NCI-H774 (cell line): Measurements from ENCODE around the gene P2RX6.
"Not testable (repeated sequence)": the region's sequence is repeated elsewhere in the genome, so short reads cannot be mapped to it uniquely, and the experiment has no call there.

Experiments
- DNase-seq: peaks from one replicate; lab custom pipeline; 2025; lab: John Stamatoyannopoulos, UW

Gene P2RX6

DNA sequence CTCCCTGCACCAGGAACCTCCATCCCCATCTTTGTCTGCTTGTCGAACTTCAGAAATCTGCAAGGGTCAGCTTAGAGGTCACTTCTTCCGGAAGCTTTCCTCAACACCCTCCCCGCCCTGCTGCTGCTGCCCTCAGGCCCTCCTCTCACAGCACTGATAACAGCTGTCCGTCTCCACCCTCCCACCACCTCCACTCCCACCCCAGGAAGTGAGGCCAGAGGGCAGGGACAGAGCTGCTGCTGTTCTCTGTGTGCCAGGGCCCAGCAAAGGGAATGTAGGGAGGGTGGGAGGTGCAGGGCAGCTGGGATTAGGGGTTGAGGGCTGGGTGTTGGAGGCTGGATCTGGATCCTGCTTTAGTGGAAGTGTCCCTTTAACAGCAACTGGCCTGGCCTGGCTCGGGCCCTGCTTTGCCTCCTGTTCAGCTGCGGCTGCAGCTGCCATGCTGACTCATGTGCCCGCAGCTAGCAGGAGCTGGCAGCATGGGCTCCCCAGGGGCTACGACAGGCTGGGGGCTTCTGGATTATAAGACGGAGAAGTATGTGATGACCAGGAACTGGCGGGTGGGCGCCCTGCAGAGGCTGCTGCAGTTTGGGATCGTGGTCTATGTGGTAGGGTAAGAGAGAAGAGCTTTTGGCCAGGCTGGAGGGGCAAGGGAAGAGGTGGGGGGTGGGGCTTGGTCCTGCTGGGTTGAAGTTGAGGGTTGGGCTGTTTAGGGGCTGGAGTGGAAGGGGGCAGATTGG lies at the start of gene P2RX6:
Gene P2RX6, plus strand, starts transcription at position 440 of the 740 bp plus-strand sequence. Its CDS starts 10 bp downstream, at position 450.
- DNase-seq = no peak

DNA sequence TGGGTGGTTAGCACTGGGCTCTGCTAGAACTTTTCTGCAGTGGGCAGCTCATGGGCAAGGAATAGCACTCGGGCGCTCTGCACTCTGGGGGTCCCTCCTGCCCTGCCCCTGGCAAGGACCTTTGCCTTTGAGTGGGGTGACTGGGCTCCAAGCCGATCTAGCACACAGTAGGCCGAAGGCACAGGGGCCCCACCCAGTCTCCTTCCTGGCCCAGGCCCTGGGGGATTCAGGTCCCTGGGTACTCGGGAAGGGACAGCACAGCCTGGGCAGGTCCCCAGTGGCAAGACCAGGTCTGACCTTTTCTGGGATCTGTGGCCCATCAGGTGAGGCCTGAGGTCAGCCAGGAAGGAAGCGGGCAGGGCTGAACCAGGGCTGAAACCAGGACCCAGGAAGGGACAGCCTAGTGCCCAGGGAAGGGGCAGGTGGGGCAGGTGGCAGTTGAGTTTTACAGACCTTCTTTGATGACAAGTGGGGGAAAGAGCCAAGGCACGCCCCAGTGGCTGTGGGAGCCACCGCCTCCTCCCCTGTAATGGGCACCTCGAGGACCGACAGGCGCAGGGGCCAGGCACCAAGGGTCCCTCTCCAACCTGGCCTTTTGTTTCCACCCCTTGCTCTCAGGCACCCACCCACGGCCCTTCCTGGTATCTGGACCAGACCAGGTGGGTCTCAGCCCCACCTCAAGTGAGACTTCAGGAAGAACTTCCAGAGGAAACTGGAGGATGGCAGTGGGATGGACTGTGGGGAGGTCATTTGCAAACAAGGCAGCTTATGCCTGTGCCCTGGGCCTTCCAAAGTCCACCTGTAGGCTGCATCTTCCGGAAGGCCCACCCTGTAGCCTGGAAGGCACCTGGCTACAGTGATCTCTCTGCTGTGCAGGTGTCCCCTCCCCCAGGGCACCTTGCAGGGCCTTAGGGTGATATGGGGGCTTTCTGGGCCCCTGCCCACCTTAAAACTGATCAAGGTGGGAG lies 48.8 kb upstream of the P2RX6 start:
- no peak for DNase-seq

DNA sequence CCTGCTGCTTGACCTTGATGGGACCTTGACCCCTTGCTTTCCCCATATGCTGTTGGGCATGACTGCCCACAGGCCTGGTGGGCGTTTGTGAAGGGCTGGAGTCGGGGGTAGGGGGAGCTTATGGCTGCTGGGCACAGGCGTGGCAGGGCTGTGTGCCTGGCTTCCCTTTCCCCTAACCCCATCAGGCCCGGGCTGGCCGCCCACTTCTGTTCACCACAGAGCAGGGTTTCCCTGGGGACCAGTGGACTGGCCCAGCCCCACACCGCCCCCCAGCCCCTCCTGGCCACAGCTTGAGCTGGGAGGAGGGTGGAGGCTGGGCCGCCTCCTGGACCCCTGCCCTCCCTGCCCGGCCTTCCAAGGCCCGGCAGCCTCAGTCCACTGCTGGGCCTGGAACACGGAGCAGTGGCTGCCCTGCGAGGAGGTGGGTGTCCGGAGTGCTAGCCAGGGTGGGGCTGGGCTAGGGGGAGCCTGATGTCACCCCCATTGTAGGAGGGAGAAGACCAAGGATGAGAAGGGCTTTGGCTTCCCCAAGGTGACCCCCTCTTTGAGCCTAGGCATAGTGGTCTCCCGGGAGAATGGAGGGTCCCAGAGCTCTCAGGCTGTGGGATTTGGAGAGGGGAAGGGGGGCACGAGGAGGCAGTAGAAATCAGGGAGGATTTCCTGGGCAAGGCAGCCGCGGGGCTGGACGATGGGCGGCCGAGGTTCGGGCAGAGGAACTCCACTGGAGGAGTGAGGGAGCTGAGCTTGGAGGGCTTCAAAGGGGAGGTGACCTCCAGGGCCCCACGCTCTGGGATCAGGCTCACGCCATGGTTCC lies 47.9 kb upstream of the P2RX6 start, which contains the start of gene AIFM3:
Gene AIFM3, plus strand, starts transcription at position 373 of the 814 bp plus-strand sequence. CDS start 690 bp downstream, outside the sequence.
- DNase-seq = no peak

DNA sequence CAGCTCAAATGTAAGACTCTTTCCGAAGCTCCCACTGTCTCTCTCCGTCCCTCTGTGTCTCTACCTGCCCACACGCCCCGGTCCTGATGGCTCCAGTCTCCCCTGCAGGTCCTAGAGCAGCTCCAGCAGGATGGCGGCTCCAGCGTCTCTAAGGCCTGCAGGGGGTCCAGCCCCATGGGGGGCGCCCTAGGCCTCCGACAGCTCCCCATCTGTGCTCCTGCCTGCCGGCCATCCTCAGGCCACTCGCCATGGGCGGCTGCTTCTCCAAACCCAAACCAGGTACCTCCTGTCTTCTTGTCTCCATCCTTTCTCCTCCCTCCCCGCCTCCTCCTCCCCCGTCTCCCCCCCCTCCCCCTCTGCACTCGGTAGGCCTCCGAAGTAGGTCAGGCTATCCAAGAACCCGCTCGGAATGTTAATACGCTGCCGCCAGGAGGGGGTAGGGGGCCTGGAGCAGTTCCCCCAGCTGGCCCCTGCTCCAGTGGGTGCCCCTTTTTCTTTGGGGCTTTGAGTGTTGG lies 47.2 kb upstream of the P2RX6 start:
- no peak for DNase-seq

DNA sequence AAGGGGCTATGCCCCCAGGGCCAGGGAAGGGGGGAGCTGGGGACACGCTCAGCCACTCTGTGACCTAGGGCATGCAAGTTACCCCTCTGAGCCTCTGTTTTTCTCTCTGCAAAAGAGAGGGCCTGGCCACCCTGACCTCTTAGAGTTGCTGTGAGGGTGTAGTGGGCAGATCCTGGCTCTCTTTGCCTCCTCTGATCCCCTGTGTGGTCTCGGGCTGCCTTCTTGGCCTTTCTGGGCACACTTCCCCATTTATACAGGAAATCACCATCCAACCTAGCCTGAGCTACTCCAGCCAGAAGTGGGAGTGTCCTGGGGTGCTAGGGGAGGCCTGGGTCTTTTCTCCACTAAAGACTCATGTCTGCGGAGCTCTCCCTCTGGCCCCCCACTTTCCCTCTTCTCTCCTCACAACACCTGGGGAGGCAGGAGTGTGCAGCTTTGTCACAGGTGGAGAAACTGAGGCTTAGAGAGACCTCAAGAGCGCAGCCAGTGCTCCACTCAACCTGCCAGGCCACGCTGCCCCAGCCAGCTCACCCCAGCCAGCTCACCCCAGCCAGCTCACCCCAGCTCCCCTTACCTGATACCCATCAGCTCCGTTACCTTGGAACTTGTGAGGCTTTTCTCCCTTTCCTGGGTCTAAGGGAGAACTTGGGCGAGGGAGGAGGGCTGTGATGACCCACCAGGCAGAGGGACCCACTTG lies 46.5 kb upstream of the P2RX6 start:
- DNase-seq = no peak

DNA sequence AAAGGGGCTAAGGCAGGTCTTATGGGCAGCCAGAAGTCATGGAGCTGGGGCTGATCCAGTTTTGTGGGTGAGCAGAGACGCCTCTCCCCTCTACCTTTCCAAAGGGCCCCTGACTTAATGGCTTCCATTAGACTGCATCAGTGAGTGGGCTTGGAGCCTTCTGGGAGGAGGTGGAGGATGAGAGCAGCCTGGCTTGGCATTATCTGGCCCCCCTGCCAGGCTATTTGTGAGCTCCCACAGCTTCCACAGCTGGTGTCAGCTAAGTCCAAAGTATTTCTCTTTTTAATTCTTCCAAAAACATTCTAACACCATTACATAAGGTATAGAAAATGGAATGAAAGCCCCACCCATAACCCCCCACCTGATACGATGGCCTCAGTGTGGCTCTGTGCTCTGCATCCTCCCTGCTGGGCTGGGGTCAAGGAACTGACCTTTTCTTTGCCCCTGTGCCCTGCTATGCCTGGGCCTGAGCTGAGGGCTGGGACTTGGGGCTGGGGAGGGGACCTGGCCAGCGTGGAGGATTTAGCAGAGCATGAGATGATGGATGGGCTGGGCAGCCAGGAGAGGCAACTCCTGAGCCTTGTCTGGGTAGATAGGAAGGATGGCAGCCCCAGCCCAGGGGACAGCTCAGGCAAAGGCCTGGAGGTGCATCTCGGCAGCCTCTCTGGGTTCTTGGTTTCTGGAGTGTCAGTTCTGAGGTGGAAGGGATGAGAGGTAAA lies 43.9 kb upstream of the P2RX6 start:
- DNase-seq = no peak

DNA sequence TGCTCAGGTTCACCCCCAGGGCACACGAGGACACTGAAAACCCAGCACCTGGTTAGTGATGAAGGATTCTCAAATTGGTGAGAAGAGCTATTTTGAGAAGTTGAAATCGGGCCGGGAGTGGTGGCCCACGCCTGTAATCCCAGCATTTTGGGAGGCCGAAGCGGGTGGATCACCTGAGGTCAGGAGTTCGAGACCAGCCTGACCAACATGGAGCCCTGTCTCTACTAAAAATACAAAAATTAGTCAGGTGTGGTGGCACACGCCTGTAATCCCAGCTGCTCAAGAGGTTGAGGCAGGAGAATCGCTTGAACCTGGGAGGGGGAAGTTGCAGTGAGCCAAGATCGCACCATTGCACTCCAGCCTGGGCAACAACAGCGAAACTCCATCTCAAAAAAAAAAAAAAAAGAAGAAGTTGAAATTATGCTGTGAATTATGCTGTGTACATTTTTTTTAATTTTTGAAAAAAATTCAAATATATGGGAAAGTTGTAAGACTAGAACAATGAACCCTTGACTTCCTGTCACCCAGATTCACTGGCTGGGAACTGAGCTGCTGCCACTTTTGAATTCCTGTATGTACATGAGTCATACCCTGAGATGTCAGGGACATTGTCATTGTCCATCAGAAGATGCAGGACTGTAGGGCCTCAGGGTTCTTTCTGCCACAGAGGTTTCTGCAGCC lies 42.8 kb upstream of the P2RX6 start:
- not testable (repeated sequence) for DNase-seq

DNA sequence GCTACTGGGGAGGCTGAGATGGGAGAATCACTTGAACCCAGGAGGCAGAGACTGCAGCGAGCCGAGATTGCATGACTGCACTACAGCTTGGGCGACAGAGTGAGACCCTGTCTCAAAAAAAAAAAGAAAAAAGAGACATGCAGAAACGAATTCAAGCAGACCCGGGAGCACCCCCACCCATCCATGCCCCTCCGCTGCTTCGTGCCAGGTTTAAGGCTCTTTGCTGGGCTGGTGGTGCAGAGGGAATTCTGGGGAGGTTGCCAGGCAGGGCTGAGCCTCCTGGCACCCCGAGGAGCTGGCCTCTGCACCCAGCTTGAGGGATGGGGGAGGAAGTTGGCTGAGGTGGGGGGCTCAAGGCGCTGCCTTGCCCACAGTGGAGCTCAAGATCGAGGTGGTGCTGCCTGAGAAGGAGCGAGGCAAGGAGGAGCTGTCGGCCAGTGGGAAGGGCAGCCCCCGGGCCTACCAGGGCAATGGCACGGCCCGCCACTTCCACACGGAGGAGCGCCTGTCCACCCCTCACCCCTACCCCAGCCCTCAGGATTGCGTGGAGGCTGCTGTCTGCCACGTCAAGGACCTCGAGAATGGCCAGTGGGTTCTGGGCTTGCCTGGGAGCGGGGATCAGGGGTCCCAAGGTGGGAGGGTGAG lies 41.9 kb upstream of the P2RX6 start:
- DNase-seq = no peak

DNA sequence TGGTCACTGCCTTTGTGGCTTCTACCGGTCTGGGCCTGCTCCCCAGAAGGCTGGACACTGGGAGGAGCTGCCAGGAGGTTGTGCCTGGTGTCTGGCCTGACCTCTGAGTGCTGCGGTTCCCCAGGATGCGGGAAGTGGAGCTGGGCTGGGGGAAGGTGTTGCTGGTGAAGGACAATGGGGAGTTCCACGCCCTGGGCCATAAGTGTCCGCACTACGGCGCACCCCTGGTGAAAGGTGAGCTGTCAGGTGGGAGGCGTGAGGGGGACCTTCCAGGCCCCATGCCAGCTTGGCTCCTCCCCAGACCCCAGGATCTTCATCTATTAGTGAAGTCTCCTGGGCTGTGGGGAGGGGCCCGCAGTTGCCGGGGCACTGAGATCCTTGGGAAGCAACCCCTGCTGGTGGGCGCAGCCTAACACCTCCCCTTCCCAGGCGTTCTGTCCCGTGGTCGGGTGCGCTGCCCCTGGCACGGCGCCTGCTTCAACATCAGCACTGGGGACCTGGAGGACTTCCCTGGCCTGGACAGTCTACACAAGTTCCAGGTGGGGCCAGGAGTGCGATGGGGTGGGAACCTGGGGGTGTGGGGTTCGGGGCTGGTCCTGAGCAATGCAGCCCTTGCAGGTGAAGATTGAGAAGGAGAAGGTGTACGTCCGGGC lies 41.2 kb upstream of the P2RX6 start:
- DNase-seq = no peak

DNA sequence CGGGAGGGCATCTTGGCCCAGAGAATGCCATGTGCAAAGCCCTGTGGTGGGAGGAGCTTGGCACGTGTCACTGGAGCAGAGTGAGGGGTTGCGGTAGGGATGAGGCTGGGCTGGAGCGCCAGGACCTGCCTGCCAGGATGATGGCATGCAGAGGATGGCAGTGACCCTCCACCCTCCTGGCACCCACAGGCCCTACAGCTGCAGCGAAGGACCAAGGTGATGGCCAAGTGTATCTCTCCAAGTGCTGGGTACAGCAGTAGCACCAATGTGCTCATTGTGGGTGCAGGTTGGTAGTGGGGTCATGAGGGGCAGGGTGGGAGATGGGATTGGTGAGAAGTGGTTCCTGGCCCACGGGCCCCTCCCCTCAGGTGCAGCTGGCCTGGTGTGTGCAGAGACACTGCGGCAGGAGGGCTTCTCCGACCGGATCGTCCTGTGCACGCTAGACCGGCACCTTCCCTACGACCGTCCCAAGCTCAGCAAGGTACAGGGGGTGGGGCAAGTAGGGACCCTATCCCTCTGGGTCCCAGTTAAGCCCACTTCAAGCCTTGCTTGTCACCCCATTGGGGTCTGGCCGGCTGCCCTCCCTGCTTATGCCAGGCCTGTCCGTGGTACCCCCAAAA lies 40.5 kb upstream of the P2RX6 start:
- DNase-seq = no peak

DNA sequence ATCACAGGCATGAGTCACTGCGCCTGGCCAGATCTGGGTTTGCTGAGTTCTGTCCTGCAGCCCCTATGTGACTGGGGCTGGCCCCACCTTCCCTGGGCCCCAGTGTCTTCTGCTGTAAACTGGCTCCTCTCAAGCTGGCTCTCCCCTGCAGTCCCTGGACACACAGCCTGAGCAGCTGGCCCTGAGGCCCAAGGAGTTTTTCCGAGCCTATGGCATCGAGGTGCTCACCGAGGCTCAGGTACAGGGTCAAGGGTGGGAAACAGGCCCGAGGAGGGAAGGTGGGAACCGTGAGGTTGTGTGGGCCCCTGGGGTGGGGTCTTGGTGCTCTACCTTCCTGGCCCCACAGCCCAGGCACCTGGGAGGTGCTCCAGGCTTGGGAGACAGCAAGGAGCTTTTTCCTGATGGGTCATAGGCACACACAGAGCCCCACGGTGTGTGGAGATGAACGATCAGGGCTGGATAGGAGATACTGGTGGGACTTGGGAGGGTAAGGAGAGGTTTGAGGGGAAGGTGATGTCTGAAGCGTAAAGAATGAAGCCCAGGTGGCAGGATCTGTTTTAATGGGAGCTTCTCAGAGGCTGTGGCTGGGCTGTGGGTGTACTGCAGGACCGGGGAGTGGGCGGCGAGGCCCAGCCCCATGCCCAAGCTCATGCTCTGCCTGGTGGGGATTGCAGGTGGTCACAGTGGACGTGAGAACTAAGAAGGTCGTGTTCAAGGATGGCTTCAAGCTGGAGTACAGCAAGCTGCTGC lies 39.2 kb upstream of the P2RX6 start:
- DNase-seq = no peak

DNA sequence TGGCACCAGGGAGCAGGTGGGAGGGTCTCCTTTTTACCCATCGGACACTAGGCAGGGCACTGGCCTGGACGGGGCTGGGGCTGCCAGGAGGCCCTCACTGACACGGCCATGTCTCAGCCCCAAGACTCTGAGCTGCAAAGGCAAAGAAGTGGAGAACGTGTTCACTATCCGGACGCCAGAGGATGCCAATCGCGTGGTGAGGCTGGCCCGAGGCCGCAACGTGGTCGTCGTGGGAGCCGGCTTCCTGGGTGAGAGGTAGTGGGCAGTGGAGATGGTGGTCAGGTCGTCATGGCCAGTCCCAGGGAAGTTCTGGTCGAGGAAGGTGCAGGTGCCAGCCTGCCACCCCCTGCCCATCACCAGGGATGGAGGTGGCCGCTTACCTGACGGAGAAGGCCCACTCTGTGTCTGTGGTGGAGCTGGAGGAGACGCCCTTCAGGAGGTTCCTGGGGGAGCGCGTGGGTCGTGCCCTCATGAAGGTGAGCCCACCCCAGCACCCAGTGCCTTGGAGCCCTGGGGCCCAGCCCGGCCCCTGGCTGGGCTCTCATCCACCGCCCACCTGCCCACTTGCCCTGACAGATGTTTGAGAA lies 38.6 kb upstream of the P2RX6 start:
- no peak for DNase-seq

DNA sequence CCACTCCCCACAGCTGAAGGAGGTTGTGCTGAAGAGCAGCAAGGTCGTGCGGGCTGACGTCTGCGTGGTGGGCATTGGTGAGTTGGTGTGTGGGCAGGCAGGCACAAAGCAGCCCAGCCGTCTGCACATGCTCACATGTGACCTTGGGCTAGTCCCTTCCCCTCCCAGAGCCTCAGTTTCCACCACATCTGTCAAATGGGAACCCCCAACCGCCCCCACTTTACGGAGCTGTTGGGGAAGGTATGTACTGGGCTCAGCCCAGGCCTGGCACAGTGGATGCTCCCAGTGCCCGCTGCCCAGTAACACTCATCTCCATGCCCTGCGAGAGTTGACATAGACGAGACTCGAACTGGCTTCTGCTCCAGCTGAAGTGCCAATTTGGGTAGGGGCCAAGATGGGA lies 37.9 kb upstream of the P2RX6 start:
- DNase-seq = no peak

DNA sequence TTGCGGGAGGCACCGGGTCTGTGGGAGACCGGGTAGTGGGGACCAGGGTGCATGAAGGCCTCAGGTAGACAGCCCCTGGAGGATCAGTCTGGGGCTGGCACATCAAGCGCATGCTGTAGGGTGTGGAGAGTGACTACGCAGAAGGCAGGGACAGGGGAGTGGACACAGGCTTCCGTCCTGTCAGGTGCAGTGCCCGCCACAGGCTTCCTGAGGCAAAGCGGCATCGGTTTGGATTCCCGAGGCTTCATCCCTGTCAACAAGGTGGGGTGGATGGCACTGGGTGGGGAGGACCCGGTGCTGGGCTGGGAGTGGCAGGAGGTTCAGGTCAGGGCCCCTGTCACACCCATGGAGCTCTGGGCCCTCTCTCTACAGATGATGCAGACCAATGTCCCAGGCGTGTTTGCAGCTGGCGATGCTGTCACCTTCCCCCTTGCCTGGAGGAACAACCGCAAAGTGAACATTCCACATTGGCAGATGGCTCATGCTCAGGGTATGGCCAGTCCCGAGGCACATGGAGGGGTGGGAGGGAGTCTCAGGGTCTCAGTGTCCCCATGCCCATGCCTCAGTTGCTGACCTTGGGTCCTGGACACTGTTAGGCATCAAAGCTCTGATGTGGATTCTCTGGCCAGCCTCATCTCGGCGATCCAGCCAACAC lies 37.3 kb upstream of the P2RX6 start:
- DNase-seq = no peak

DNA sequence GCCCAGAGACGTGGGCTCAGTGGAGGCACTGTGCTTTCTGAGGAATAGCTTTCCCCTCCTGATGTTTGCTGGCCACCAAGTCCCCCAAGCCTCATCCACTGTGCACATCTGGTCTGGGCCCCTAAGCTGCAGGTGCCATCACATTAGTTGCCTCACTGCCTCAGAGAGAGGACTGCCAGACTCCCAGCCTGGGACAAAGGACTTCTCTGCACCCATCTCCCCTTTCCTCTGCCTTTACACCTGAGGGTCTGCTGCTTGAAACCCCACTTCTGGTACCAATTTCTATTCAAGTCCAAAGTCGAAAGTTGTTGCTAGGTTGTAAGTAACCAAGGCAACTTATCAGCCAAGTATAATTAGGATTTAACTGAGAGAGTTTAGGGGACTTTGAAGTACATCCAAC lies 36.5 kb upstream of the P2RX6 start:
- no peak for DNase-seq

DNA sequence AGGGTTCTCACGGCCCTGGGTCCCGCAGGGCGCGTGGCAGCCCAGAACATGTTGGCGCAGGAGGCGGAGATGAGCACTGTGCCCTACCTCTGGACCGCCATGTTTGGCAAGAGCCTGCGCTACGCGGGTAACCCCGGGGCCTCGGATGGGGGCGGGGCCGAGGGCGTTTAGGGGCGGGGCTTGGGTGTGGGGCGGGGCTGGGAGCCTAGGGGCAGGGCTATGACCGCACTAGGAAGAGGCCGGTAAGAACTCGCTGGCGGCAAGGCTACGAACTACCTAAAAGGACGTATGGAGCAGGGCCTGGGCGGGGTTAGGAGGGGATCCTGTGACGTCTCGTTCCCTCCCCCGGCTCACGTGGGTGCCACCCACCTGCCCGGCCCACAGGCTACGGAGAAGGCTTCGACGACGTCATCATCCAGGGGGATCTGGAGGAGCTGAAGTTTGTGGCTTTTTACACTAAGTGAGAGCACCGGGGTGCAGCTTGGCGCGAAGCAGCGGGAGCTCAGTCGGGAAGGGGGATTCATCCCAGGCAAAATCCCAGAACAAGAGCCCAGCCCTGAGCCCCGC lies 35.6 kb upstream of the P2RX6 start:
- no peak for DNase-seq
